ENCODE data around the gene TBC1D13.
A peak's percentile ranks its signal among the peaks of the same experiment; 100 is the strongest.

The TBC1D13 gene
- long read RNA-seq, transcript TBC1D13-202 (12 exons, 3,906 nt): major isoform, 66 of 118 reads
- long read RNA-seq, partial matches to known transcripts: 25 of 118 reads
- long read RNA-seq, other reads (novel, unspliced or antisense): 27 of 118 reads

GRCh38 chr9:128786681-128787601 is at the start of gene TBC1D13:
TBC1D13 (plus strand) TSS chr9:128787253; CDS start chr9:128787354, 101 bp downstream.
- no peaks in the 10 kb centered on the region for H3K27me3 ChIP-seq (ENCODE audit: insufficient read depth, poor library complexity, severe bottlenecking)
- peak within 1 kb of the TSS; percentile 100 for H3K4me3 ChIP-seq (replicated peaks; ENCODE audit: insufficient read depth, low read length)
- peak within 1 kb of the TSS; percentile 79 for H3K27ac ChIP-seq (replicated peaks)
- TF ChIP-seq GABPA (IDR thresholded peaks at IDR 0.05; ENCODE audit: low read depth) (peak; percentile 85), SPI1 (IDR thresholded peaks at IDR 0.05; ENCODE audit: borderline replicate concordance, low read depth) (no peak), POLR2AphosphoS5 (IDR thresholded peaks at IDR 0.05; ENCODE audit: low read depth) (peak; percentile 51; the same call in 1 of the 2 replicates)
- TF ChIP-seq, protein P1, sequence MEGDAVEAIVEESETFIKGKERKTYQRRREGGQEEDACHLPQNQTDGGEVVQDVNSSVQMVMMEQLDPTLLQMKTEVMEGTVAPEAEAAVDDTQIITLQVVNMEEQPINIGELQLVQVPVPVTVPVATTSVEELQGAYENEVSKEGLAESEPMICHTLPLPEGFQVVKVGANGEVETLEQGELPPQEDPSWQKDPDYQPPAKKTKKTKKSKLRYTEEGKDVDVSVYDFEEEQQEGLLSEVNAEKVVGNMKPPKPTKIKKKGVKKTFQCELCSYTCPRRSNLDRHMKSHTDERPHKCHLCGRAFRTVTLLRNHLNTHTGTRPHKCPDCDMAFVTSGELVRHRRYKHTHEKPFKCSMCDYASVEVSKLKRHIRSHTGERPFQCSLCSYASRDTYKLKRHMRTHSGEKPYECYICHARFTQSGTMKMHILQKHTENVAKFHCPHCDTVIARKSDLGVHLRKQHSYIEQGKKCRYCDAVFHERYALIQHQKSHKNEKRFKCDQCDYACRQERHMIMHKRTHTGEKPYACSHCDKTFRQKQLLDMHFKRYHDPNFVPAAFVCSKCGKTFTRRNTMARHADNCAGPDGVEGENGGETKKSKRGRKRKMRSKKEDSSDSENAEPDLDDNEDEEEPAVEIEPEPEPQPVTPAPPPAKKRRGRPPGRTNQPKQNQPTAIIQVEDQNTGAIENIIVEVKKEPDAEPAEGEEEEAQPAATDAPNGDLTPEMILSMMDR (IDR thresholded peaks at IDR 0.05; ENCODE audit: insufficient read depth, low read length): no peak
- DNase-seq (ENCODE audit: low read depth in 1 of 2, low spot score in 1 of 2): peak; percentile 80 to 89

- H3K4me3 ChIP-seq (replicated peaks; ENCODE audit: insufficient read depth, low read length): no peak overlapping the region
- no peaks in the 10 kb centered on the region for H3K27me3 ChIP-seq (ENCODE audit: insufficient read depth, poor library complexity, severe bottlenecking)
- no peak overlapping the region for H3K27ac ChIP-seq (replicated peaks)
- TF ChIP-seq, protein P1 (IDR thresholded peaks at IDR 0.05; ENCODE audit: insufficient read depth, low read length): no peak
- no peak for TF ChIP-seq SPI1 (IDR thresholded peaks at IDR 0.05; ENCODE audit: borderline replicate concordance, low read depth)
- no peak for TF ChIP-seq POLR2AphosphoS5 (IDR thresholded peaks at IDR 0.05; ENCODE audit: low read depth)
- no peak for TF ChIP-seq GABPA (IDR thresholded peaks at IDR 0.05; ENCODE audit: low read depth)
- TF ChIP-seq REST (IDR thresholded peaks at IDR 0.05; ENCODE audit: insufficient replicate concordance, low read depth): no peak
- DNase-seq (ENCODE audit: low read depth in 1 of 2, low spot score in 1 of 2): no peak
Measured at GRCh38 chr9:128742401-128742800, 44.7 kb upstream of the TBC1D13 start.

- Histone ChIP-seq H3K4me3 (replicated peaks; ENCODE audit: insufficient read depth, low read length) (no peak overlapping the region), H3K27me3 (ENCODE audit: insufficient read depth, poor library complexity, severe bottlenecking) (no peaks in the 10 kb centered on the region), H3K27ac (replicated peaks) (no peak overlapping the region)
- TF ChIP-seq GABPA (IDR thresholded peaks at IDR 0.05; ENCODE audit: low read depth) (no peak), SPI1 (IDR thresholded peaks at IDR 0.05; ENCODE audit: borderline replicate concordance, low read depth) (no peak), REST (IDR thresholded peaks at IDR 0.05; ENCODE audit: insufficient replicate concordance, low read depth) (no peak), POLR2AphosphoS5 (IDR thresholded peaks at IDR 0.05; ENCODE audit: low read depth) (no peak)
- TF ChIP-seq, protein P1 (IDR thresholded peaks at IDR 0.05; ENCODE audit: insufficient read depth, low read length): no peak
- DNase-seq (ENCODE audit: low read depth in 1 of 2, low spot score in 1 of 2): no peak
Measured at GRCh38 chr9:128743421-128743820, 43.6 kb upstream of the TBC1D13 start.
